Parathyroid adenoma (tissue), 2 donors: ENCODE data around the gene FBXO9.

ENCODE experiments used
- H2AFZ ChIP-seq: fragments of 300-600 bp; sonication (generic); one replicate; pipeline ENCODE4 v1.7.0; 2017; ENCODE audit warnings: antibody characterized with exemption, mild to moderate bottlenecking
- H3K27ac ChIP-seq: fragments of 300-600 bp; sonication (generic); one replicate; pipeline ENCODE4 v1.7.0; 2017
- H3K27me3 ChIP-seq: fragments of 300-600 bp; sonication (generic); one replicate; pipeline ENCODE4 v1.7.0; 2017; ENCODE audit warnings: low read length; ENCODE audit not compliant: control insufficient read depth, insufficient read depth
- H3K36me3 ChIP-seq: fragments of 300-600 bp; sonication (generic); one replicate; pipeline ENCODE4 v1.7.0; 2017; ENCODE audit warnings: low read length; ENCODE audit not compliant: control insufficient read depth, insufficient read depth
- H3K4me1 ChIP-seq: fragments of 300-600 bp; sonication (generic); one replicate; pipeline ENCODE4 v1.7.0; 2017; ENCODE audit warnings: control low read depth
- H3K4me2 ChIP-seq: fragments of 300-600 bp; sonication (generic); one replicate; pipeline ENCODE4 v1.7.0; 2017; ENCODE audit warnings: low read length
- H3K4me3 ChIP-seq: fragments of 300-600 bp; sonication (generic); one replicate; pipeline ENCODE4 v1.7.0; 2017; ENCODE audit warnings: low read depth, low read length
- H3K79me2 ChIP-seq: fragments of 300-600 bp; sonication (generic); one replicate; pipeline ENCODE4 v1.7.0; 2017; ENCODE audit warnings: control low read depth
- H3K9ac ChIP-seq: fragments of 300-600 bp; sonication (generic); one replicate; pipeline ENCODE4 v1.7.0; 2017; ENCODE audit warnings: mild to moderate bottlenecking
- H3K9me3 ChIP-seq: fragments of 300-600 bp; sonication (generic); one replicate; pipeline ENCODE4 v1.7.0; 2017; ENCODE audit warnings: low read length; ENCODE audit not compliant: control insufficient read depth
- CTCF ChIP-seq: fragments of 300-600 bp; sonication (generic); IDR thresholded peaks from one replicate; pipeline ENCODE4 v1.7.0; 2017; ENCODE audit warnings: antibody characterized with exemption, mild to moderate bottlenecking
- donor health status: primary hyperparathyroidism.

FBXO9 gene

GRCh38 chr6:53139841-53140413, 74.7 kb downstream of the FBXO9 start:
- Histone ChIP-seq H3K4me1 (no peaks in the 10 kb centered on the region), H3K4me3 (no peak overlapping the region), H3K27ac (no peak overlapping the region), H3K36me3 (no peaks in the 10 kb centered on the region), H3K9ac (no peak overlapping the region), H3K4me2 (no peak overlapping the region), H3K9me3 (no peaks in the 10 kb centered on the region), H3K27me3 (no peaks in the 10 kb centered on the region), H2AFZ (no peak overlapping the region), H3K79me2 (no peaks in the 10 kb centered on the region)
- TF ChIP-seq CTCF = no peak

GRCh38 chr6:53142810-53143209, 77.6 kb downstream of the FBXO9 start:
- Histone ChIP-seq H3K4me2 (no peak overlapping the region), H3K4me1 (no peaks in the 10 kb centered on the region), H3K9ac (no peak overlapping the region), H3K4me3 (no peak overlapping the region), H3K36me3 (no peaks in the 10 kb centered on the region), H2AFZ (no peak overlapping the region), H3K9me3 (no peaks in the 10 kb centered on the region), H3K27me3 (no peaks in the 10 kb centered on the region), H3K27ac (no peak overlapping the region), H3K79me2 (no peaks in the 10 kb centered on the region)
- no peak for TF ChIP-seq CTCF

- H2AFZ ChIP-seq = no peak overlapping the region
- no peak overlapping the region for H3K27ac ChIP-seq
- H3K4me2 ChIP-seq = no peak overlapping the region
- H3K9ac ChIP-seq = no peak overlapping the region
- H3K27me3 ChIP-seq = no peaks in the 10 kb centered on the region
- H3K9me3 ChIP-seq = no peaks in the 10 kb centered on the region
- H3K79me2 ChIP-seq = no peaks in the 10 kb centered on the region
- H3K36me3 ChIP-seq = no peaks in the 10 kb centered on the region
- TF ChIP-seq CTCF = no peak
- H3K4me3 ChIP-seq = no peak overlapping the region
- no peaks in the 10 kb centered on the region for H3K4me1 ChIP-seq
Observed at GRCh38 chr6:53143710-53144109, 78.5 kb downstream of the FBXO9 start.

GRCh38 chr6:53144802-53145201, 79.6 kb downstream of the FBXO9 start:
- Histone ChIP-seq H3K4me3 (no peak overlapping the region), H3K27me3 (no peaks in the 10 kb centered on the region), H3K4me2 (no peak overlapping the region), H3K9ac (no peak overlapping the region), H3K4me1 (no peaks in the 10 kb centered on the region), H3K27ac (no peak overlapping the region), H3K9me3 (no peaks in the 10 kb centered on the region), H3K79me2 (no peaks in the 10 kb centered on the region), H3K36me3 (no peaks in the 10 kb centered on the region), H2AFZ (no peak overlapping the region)
- no peak for TF ChIP-seq CTCF

GRCh38 chr6:53148684-53149083, 83.5 kb downstream of the FBXO9 start, which contains the start of gene GCM1:
Gene GCM1 (minus strand): TSS chr6:53148841. CDS start chr6:53145632, 3,209 bp downstream.
- Histone ChIP-seq H3K79me2 (no peaks in the 10 kb centered on the region), H3K4me2 (no peak within 1 kb of the TSS), H2AFZ (no peak within 1 kb of the TSS), H3K4me1 (no peaks in the 10 kb centered on the region), H3K27ac (no peak within 1 kb of the TSS), H3K27me3 (no peaks in the 10 kb centered on the region), H3K4me3 (no peak within 1 kb of the TSS), H3K9ac (no peak within 1 kb of the TSS), H3K9me3 (no peaks in the 10 kb centered on the region), H3K36me3 (no peaks in the 10 kb centered on the region)
- no peak for TF ChIP-seq CTCF
